H1 (cell line): ENCODE results near the gene CCT6B. TPM values are rescaled to one million over a fixed set of nuclear protein-coding genes. Genes with fewer than 3 reads are reported as not detected.

Source experiments
- CTCF ChIA-PET: fragments of 300-600 bp; sonication (Branson Sonifier 250); formaldehyde crosslinking; loops from one replicate; lab custom pipeline; 2021; ENCODE audit not compliant: partially characterized antibody; lab: Charles Lee
- POLR2A ChIA-PET: fragments of 300-600 bp; sonication (Branson Sonifier 250); formaldehyde crosslinking; loops from one replicate; lab custom pipeline; 2021; ENCODE audit warnings: inconsistent platforms; ENCODE audit not compliant: partially characterized antibody; lab: Charles Lee
- DNase-seq, 2 experiments: peaks; one replicate each; pipeline versions ENCODE4 v3.0.0 to v3.0.0-alpha.2; 2010 to 2022; ENCODE audit warnings: low spot score in 2 of 2, low read depth in 1 of 2, mixed read lengths in 1 of 2
- FAIRE-seq: peaks from 2 replicates; lab custom pipeline; 2011; peaks lifted over from hg19 to GRCh38; lab: Jason Lieb, UNC
- H2AFZ ChIP-seq: 2 replicates; pipeline ENCODE4 v1.8.1; 2012; ENCODE audit warnings: low read length, inconsistent platforms
- H2AK5ac ChIP-seq: 2 replicates; pipeline ENCODE4 v1.6.1; 2013; ENCODE audit warnings: low read depth, low read length
- H2BK120ac ChIP-seq: replicated peaks from 2 replicates; pipeline ENCODE3; 2013; ENCODE audit warnings: low read depth, low read length, inconsistent platforms
- H2BK12ac ChIP-seq: 2 replicates; pipeline ENCODE4 v1.6.1; 2013; ENCODE audit warnings: low read depth, low read length
- H2BK15ac ChIP-seq: 2 replicates; pipeline ENCODE4 v1.6.1; 2013; ENCODE audit warnings: low read length
- H2BK20ac ChIP-seq: 2 replicates; pipeline ENCODE4 v1.6.1; 2013; ENCODE audit warnings: low read length
- H2BK5ac ChIP-seq: 2 replicates; pipeline ENCODE4 v1.6.1; 2013; ENCODE audit warnings: low read depth, low read length
- H3K14ac ChIP-seq: 2 replicates; pipeline ENCODE4 v1.6.1; 2013; ENCODE audit warnings: inconsistent platforms; ENCODE audit not compliant: insufficient read length
- H3K18ac ChIP-seq: 2 replicates; pipeline ENCODE4 v1.6.1; 2013; ENCODE audit warnings: low read length; ENCODE audit errors: extremely low read depth
- H3K23ac ChIP-seq: 2 replicates; pipeline ENCODE4 v1.6.1; 2013; ENCODE audit warnings: inconsistent platforms; ENCODE audit not compliant: insufficient read length
- H3K23me2 ChIP-seq: 2 replicates; pipeline ENCODE4 v1.6.1; 2013; ENCODE audit warnings: low read depth, low read length
- H3K27ac ChIP-seq: 2 replicates; pipeline ENCODE4 v1.6.1; 2011; ENCODE audit warnings: low read depth, low read length, inconsistent platforms
- H3K27me3 ChIP-seq, 4 experiments: replicated peaks in 1 of 4; 1 replicate in 1 of 4; 2 replicates in 3 of 4; pipeline versions ENCODE4 v1.6.1 to v1.8.1; 2011 to 2013; ENCODE audit warnings: low read length in 3 of 4, mild to moderate bottlenecking in 3 of 4, inconsistent platforms in 2 of 4, mixed read lengths in 2 of 4, moderate library complexity in 1 of 4; ENCODE audit not compliant: control insufficient read depth in 3 of 4, insufficient read depth in 3 of 4; ENCODE audit errors: extremely low read depth in 1 of 4
- H3K36me3 ChIP-seq, 4 experiments: 2 replicates each; pipeline versions ENCODE4 v1.6.1 to v1.8.1; 2011 to 2013; ENCODE audit warnings: mild to moderate bottlenecking in 4 of 4, low read length in 3 of 4, moderate library complexity in 2 of 4, control low read depth in 1 of 4, inconsistent platforms in 1 of 4; ENCODE audit not compliant: insufficient read depth in 4 of 4, control insufficient read depth in 2 of 4
- H3K4ac ChIP-seq: replicated peaks from 2 replicates; pipeline ENCODE3; 2013; ENCODE audit warnings: low read length, low read depth, mixed read lengths, inconsistent platforms; ENCODE audit not compliant: insufficient read length
- H3K4me1 ChIP-seq, 4 experiments: replicated peaks in 1 of 4; 1 replicate in 1 of 4; 2 replicates in 3 of 4; pipeline versions ENCODE4 v1.6.1 to v1.8.1; 2011 to 2013; ENCODE audit warnings: low read length in 3 of 4, inconsistent platforms in 2 of 4, mixed read lengths in 1 of 4; ENCODE audit not compliant: insufficient read depth in 4 of 4, control insufficient read depth in 3 of 4
- H3K4me2 ChIP-seq, 2 experiments: 2 replicates each; pipeline versions ENCODE4 v1.6.1 to v1.8.1; 2011 to 2013; ENCODE audit warnings: low read depth in 2 of 2, low read length in 2 of 2, control low read depth in 1 of 2, inconsistent platforms in 1 of 2, mild to moderate bottlenecking in 1 of 2; ENCODE audit not compliant: insufficient read depth in 1 of 2
- H3K4me3 ChIP-seq, 4 experiments: fragments of 200-600, 300-600 bp in 1 of 4; sonication (generic), shearing (Covaris generic), sonication (Bioruptor Twin) in 1 of 4; 2 replicates each; pipeline versions ENCODE4 v1.5.1 to v1.8.1; 2011 to 2016; ENCODE audit warnings: low read length in 4 of 4, low read depth in 3 of 4, control low read depth in 2 of 4, inconsistent platforms in 2 of 4, mild to moderate bottlenecking in 2 of 4, mixed read lengths in 1 of 4, moderate library complexity in 1 of 4; ENCODE audit not compliant: insufficient read depth in 2 of 4; ENCODE audit errors: extremely low read depth in 1 of 4
- H3K56ac ChIP-seq: replicated peaks from 2 replicates; pipeline ENCODE3; 2013; ENCODE audit warnings: low read depth, mild to moderate bottlenecking, mixed read lengths, low read length, inconsistent platforms; ENCODE audit not compliant: insufficient read length
- H3K79me1 ChIP-seq: 2 replicates; pipeline ENCODE4 v1.6.1; 2013; ENCODE audit warnings: low read depth, low read length, control low read depth
- H3K79me2 ChIP-seq, 2 experiments: 2 replicates each; pipeline versions ENCODE4 v1.6.1 to v1.8.1; 2012 to 2013; ENCODE audit warnings: low read length in 2 of 2, mild to moderate bottlenecking in 2 of 2, inconsistent platforms in 1 of 2; ENCODE audit not compliant: insufficient read depth in 2 of 2, control insufficient read depth in 1 of 2
- H3K9ac ChIP-seq, 4 experiments: replicated peaks in 1 of 4; 1 replicate in 1 of 4; 2 replicates in 3 of 4; pipeline versions ENCODE4 v1.6.1 to v1.8.1; 2011 to 2013; ENCODE audit warnings: low read depth in 3 of 4, low read length in 3 of 4, control low read depth in 2 of 4, mild to moderate bottlenecking in 2 of 4, moderate library complexity in 2 of 4, inconsistent platforms in 1 of 4; ENCODE audit errors: extremely low read depth in 1 of 4
- H3K9me3 ChIP-seq, 2 experiments: 2 replicates each; pipeline versions ENCODE4 v1.6.1 to v1.8.1; 2012 to 2013; ENCODE audit warnings: mild to moderate bottlenecking in 2 of 2, moderate library complexity in 2 of 2, control low read depth in 1 of 2, inconsistent platforms in 1 of 2, low read depth in 1 of 2, low read length in 1 of 2, mixed read lengths in 1 of 2; ENCODE audit not compliant: insufficient read depth in 2 of 2
- H4K20me1 ChIP-seq, 2 experiments: replicated peaks in 1 of 2; 2 replicates each; pipeline versions ENCODE3 to v1.8.1; 2011 to 2013; ENCODE audit warnings: inconsistent platforms in 2 of 2, low read length in 2 of 2, mild to moderate bottlenecking in 1 of 2; ENCODE audit not compliant: insufficient read depth in 2 of 2, control insufficient read depth in 1 of 2
- H4K5ac ChIP-seq: 2 replicates; pipeline ENCODE4 v1.6.1; 2013; ENCODE audit warnings: low read length, low read depth, mixed read lengths, inconsistent platforms; ENCODE audit not compliant: insufficient read length
- H4K8ac ChIP-seq: 2 replicates; pipeline ENCODE4 v1.8.0; 2013; ENCODE audit warnings: mild to moderate bottlenecking, moderate library complexity, low read length, inconsistent platforms; ENCODE audit not compliant: insufficient read depth; ENCODE audit errors: extremely low read depth
- H4K91ac ChIP-seq: replicated peaks from 2 replicates; pipeline ENCODE3; 2013; ENCODE audit warnings: low read length, mixed read lengths, inconsistent platforms; ENCODE audit not compliant: insufficient read length
- BACH1 ChIP-seq: IDR thresholded peaks from 2 replicates; pipeline ENCODE4 v1.6.1; 2012; ENCODE audit warnings: low read length, improper control_type of control experiment
- BRCA1 ChIP-seq: IDR thresholded peaks from 2 replicates; pipeline ENCODE4 v1.6.1; 2012; ENCODE audit warnings: low read depth, low read length, improper control_type of control experiment
- CHD2 ChIP-seq: IDR thresholded peaks from 2 replicates; pipeline ENCODE4 v1.6.1; 2012; ENCODE audit warnings: low read length, improper control_type of control experiment
- EP300 ChIP-seq, 2 experiments: IDR thresholded peaks; 1 replicate in 1 of 2; 2 replicates in 1 of 2; pipeline ENCODE4 v1.6.1; 2011 to 2012; ENCODE audit warnings: low read depth in 2 of 2, low read length in 2 of 2, mild to moderate bottlenecking in 2 of 2, borderline replicate concordance in 1 of 2, inconsistent platforms in 1 of 2, moderate library complexity in 1 of 2
- EZH2 ChIP-seq: fragments of 200-600 bp; sonication (generic); IDR thresholded peaks from 2 replicates; pipeline ENCODE4 v1.7.1; 2012; ENCODE audit warnings: low read depth, mild to moderate bottlenecking, moderate library complexity, low read length, inconsistent platforms; ENCODE audit not compliant: severe bottlenecking
- KDM4A ChIP-seq: IDR thresholded peaks from one replicate; pipeline ENCODE4 v1.7.1; 2012; ENCODE audit warnings: low read depth, mild to moderate bottlenecking, moderate library complexity, low read length, inconsistent platforms; ENCODE audit not compliant: severe bottlenecking
- KDM5A ChIP-seq: fragments of 200-600 bp; IDR thresholded peaks from 2 replicates; pipeline ENCODE4 v1.7.1; 2012; ENCODE audit warnings: mild to moderate bottlenecking, low read length, inconsistent platforms, mixed read lengths
- RAD21 ChIP-seq, 2 experiments: IDR thresholded peaks in 1 of 2; conservative IDR thresholded peaks in 1 of 2; 2 replicates each; pipeline ENCODE4 v1.6.1; 2011; ENCODE audit warnings: low read depth in 2 of 2, low read length in 2 of 2, improper control_type of control experiment in 1 of 2, inconsistent platforms in 1 of 2, mild to moderate bottlenecking in 1 of 2, moderate library complexity in 1 of 2
- RXRA ChIP-seq: IDR thresholded peaks from 2 replicates; pipeline ENCODE4 v1.6.1; 2011; ENCODE audit warnings: low read depth, mild to moderate bottlenecking, low read length, moderate library complexity; ENCODE audit not compliant: insufficient read depth
- SIX5 ChIP-seq: IDR thresholded peaks from 2 replicates; pipeline ENCODE4 v1.6.1; 2011; ENCODE audit warnings: mild to moderate bottlenecking, low read depth, low read length
- SP1 ChIP-seq: IDR thresholded peaks from 2 replicates; pipeline ENCODE4 v1.6.1; 2011; ENCODE audit warnings: low read depth, low read length
- TAF1 ChIP-seq: IDR thresholded peaks from 2 replicates; pipeline ENCODE4 v1.6.1; 2011; ENCODE audit warnings: mild to moderate bottlenecking, low read depth, low read length
- TEAD4 ChIP-seq: IDR thresholded peaks from 2 replicates; pipeline ENCODE4 v1.6.1; 2012; ENCODE audit warnings: low read depth, low read length, inconsistent platforms, mixed read lengths
- whole genome bisulfite sequencing, 2 experiments: shearing (Covaris generic) in 1 of 2; methylation state at CpG; one replicate each; pipeline versions ENCODE4 v1.1.6 to v1.1.7; 2013 to 2015; ENCODE audit warnings: low lambda C conversion rate in 2 of 2, mixed read lengths in 2 of 2, inconsistent platforms in 1 of 2, low coverage in 1 of 2, missing lambda C conversion rate in 1 of 2; ENCODE audit not compliant: insufficient replicate concordance in 2 of 2, insufficient coverage in 1 of 2, insufficient read length in 1 of 2; ENCODE audit errors: extremely low coverage in 1 of 2, missing lambda C conversion rate in 1 of 2; 5-methylcytosine and 5-hydroxymethylcytosine counted together
- polyA plus RNA-seq, 7 experiments: library from polyadenylated mRNA; depleted of rRNA in 3 of 7; stranded (reverse) in 5 of 7; unstranded in 2 of 7; fragments of >200 nt in 5 of 7; fragments of 200-250 nt in 2 of 7; gene quantifications; 1 replicate in 5 of 7; 2 replicates in 1 of 7; 4 replicates in 1 of 7; pipeline versions ENCODE4 v1.2.1 to v1.2.3, GENCODE V29; 2011 to 2013; ENCODE audit warnings: missing spikeins in 2 of 7, mixed read lengths in 2 of 7
- total RNA-seq: library from RNA; stranded (reverse); fragmentation: NEBNext Ultra II Directional; extraction: Animal tissue kit (Norgen Biotek cat#: 25700); gene quantifications from 2 replicates; pipeline ENCODE4 v1.2.1, GENCODE V29; 2021
- TF ChIP-seq, protein P1 (sequence below): IDR thresholded peaks from 2 replicates; pipeline ENCODE4 v1.6.1; 2011; ENCODE audit warnings: low read depth, mild to moderate bottlenecking, low read length; ENCODE audit not compliant: insufficient read depth

Gene CCT6B
- total and polyA plus RNA-seq, 2 of the 8 experiments (the other 6 are each of a cell fraction or from before 2014, with no cell fraction given): 0.67 to 1.3 TPM

DNA sequence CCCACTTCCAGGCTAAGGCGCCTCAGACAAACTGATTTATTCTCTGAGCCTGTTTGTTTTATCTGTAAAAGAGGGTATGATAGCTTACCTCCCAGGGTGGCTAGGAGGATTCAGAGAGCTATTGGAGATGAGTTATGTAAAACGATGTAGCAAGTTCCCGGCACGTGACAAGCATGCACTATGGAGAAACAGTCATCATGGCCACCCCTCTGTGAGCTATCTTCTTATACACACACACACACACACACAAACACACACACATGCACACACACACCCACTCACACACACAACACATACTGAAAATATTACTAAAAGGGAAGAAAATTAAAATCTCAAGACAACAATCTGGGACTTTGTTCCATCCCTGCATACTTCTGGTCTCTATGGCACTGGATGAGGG lies 66.3 kb downstream of the CCT6B start:
- Histone ChIP-seq H4K20me1 (no peaks in the 10 kb centered on the region), H3K79me2 (no peaks in the 10 kb centered on the region), H3K23ac (no peak overlapping the region), H3K14ac (no peak overlapping the region), H3K4me1 (no peaks in the 10 kb centered on the region; a peak in 1 of 7 replicates), H3K18ac (no peak overlapping the region), H2BK12ac (no peak overlapping the region), H2AK5ac (no peak overlapping the region), H2BK5ac (no peak overlapping the region), H3K27ac (no peak overlapping the region), H2BK15ac (no peak overlapping the region), H3K23me2 (no peaks in the 10 kb centered on the region; the same call in 1 of the 2 replicates), H3K36me3 (no peaks in the 10 kb centered on the region), H3K79me1 (no peaks in the 10 kb centered on the region), H3K9ac (no peak overlapping the region), H4K8ac (no peak overlapping the region), H3K27me3 (peaks cover 0 to 2% (median 0%) of the 10 kb centered on the region in 4 experiments; a peak in 1 of 7 replicates), H4K91ac (no peak overlapping the region), H3K9me3 (no peaks in the 10 kb centered on the region), H2BK120ac (no peak overlapping the region), H3K4me2 (no peak overlapping the region), H2BK20ac (no peak overlapping the region), H2AFZ (no peak overlapping the region), H3K56ac (no peak overlapping the region), H4K5ac (no peak overlapping the region), H3K4ac (no peak overlapping the region), H3K4me3 (no peak overlapping the region)
- WGBS, 2 experiments: 92% methylated on average over 4 of the region's 4 CpGs; no CpG with 5 or more reads in 1 of the 2 experiments
- FAIRE-seq (no peak), DNase-seq (no peak)
- ChIA-PET POLR2A (no interaction called here), CTCF (interaction anchor here (0.7 to 5.9 kb wide), 11 partner anchors 219 to 533 kb away, joined by 3 to 67 read pairs (median 5); no protein-coding TSS in a partner anchor)
- TF ChIP-seq SP1 (no peak), EP300 (IDR thresholded peaks at IDR 0.05; ENCODE audit: borderline replicate concordance in 1 of 2, low read depth in 2 of 2, low read length in 2 of 2) (no peak), RAD21 (IDR thresholded peaks at IDR 0.05 in 1 of 2, conservative IDR thresholded peaks at IDR 0.05 in 1 of 2; ENCODE audit: low read depth in 2 of 2, low read length in 2 of 2) (no peak), BRCA1 (no peak), TEAD4 (no peak), CHD2 (no peak), TAF1 (no peak), BACH1 (no peak), SIX5 (no peak), EZH2 (no peak), RXRA (no peak), KDM4A (no peak), KDM5A (no peak)
- TF ChIP-seq, protein P1, sequence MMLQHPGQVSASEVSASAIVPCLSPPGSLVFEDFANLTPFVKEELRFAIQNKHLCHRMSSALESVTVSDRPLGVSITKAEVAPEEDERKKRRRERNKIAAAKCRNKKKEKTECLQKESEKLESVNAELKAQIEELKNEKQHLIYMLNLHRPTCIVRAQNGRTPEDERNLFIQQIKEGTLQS: no peak
